ENCODE results near the gene FANCC. TPM values are rescaled to one million over a fixed set of nuclear protein-coding genes. Genes with fewer than 3 reads are reported as not detected.

The FANCC gene
- total RNA-seq, 4 donors from 2014 or later: 2.2 to 9.3 (median 6.5) TPM

DNA sequence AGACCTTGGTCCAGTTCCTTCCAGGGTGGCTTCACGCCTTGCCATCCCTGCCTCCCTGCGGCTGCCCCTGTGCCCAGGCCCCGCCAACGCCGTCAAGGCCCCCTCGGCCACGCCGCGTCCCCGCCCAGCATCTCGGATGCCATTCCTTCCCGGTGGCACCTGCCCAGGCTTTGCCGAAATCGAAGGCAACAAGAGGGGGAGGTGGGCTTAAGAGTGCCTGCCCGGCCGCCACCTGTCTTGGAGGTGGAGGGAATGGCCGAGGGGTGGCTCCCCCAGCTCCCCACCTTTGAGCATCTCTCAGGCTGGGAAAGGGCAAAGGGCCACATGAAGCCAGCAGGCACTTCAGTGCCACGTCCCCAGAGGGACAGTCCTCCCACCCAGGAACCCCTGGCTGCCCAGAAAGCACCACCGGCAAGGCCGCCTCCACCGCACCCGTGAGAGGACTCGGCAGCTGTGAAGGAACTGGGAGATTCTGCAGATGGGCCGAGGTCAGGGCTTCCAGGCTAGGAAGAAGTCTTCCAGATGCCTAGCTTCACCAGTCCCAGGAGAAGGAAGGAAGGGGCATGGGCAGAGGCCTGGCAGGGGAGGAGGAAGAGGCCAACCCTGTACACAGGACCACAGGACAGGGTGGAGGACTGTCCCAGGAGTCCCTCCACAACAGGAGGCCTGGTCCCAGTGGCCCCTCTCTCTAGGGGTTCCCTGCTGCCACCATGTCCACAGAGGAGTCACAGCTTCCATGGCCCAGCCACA is 218.0 kb downstream of the FANCC start:
- Histone ChIP-seq H3K9me3 (no peaks in the 10 kb centered on the region), H3K4me1 (peaks cover 43 to 100% (median 78%) of the 10 kb centered on the region in 3 donors)

DNA sequence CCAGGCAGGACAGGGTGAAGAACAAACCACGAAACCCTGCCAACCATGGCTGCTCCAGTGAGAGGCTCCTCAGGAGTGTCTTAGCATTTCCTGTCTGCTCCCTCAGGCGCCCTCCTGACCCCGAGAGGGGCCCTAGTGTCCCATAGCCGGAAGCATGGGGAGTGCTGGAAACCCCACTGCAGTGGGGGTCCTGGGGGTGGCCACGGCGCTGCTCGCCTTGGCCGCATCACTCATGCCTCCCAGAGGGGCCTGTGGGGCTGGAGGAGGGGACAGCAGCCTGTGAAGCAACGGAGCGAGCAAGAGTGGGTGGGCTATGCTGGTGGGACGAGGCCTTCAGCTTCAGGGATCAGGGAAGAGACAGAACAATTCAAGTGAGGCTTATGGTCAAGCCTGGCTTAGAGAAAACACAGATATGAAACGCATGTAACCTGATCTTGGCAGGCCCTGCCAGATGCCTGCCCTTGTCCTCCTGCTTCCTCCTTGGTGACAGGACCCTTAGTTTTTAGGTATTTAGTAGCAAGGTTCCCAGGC is 219.1 kb downstream of the FANCC start:
- H3K4me3 ChIP-seq: no peak overlapping the region
- H3K27ac ChIP-seq: peak overlapping the region; percentile 52 to 97 (median 86)
- H3K36me3 ChIP-seq: peaks cover 0 to 55% (median 0%) of the 10 kb centered on the region in 3 donors
- intact Hi-C loops (cut with DNase I): no loop called here
- H3K4me1 ChIP-seq: peaks cover 35 to 100% (median 73%) of the 10 kb centered on the region in 3 donors
- no peak for DNase-seq
- H3K27me3 ChIP-seq: no peaks in the 10 kb centered on the region
- TF ChIP-seq POLR2A (IDR thresholded peaks at IDR 0.05): no peak
- TF ChIP-seq, protein P1, sequence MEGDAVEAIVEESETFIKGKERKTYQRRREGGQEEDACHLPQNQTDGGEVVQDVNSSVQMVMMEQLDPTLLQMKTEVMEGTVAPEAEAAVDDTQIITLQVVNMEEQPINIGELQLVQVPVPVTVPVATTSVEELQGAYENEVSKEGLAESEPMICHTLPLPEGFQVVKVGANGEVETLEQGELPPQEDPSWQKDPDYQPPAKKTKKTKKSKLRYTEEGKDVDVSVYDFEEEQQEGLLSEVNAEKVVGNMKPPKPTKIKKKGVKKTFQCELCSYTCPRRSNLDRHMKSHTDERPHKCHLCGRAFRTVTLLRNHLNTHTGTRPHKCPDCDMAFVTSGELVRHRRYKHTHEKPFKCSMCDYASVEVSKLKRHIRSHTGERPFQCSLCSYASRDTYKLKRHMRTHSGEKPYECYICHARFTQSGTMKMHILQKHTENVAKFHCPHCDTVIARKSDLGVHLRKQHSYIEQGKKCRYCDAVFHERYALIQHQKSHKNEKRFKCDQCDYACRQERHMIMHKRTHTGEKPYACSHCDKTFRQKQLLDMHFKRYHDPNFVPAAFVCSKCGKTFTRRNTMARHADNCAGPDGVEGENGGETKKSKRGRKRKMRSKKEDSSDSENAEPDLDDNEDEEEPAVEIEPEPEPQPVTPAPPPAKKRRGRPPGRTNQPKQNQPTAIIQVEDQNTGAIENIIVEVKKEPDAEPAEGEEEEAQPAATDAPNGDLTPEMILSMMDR (IDR thresholded peaks at IDR 0.05): no peak
- WGBS, 2 donors: 68 to 81% methylated on average over 3 to 8 of the region's 12 CpGs
- H3K9me3 ChIP-seq: no peaks in the 10 kb centered on the region

More for the DNA sequence above, 218.0 kb downstream of the FANCC start:
- H3K27ac ChIP-seq: peak overlapping the region; percentile 83 to 97 (median 90)
- peaks cover 0 to 45% (median 0%) of the 10 kb centered on the region in 3 donors for H3K36me3 ChIP-seq
- no peak overlapping the region for H3K4me3 ChIP-seq
- 93% methylated on average over 8 to 17 of the region's 24 CpGs for WGBS, 2 donors
- TF ChIP-seq POLR2A (IDR thresholded peaks at IDR 0.05): no peak
- TF ChIP-seq, protein P1 (IDR thresholded peaks at IDR 0.05): no peak
- DNase-seq: no peak
- no peaks in the 10 kb centered on the region for H3K27me3 ChIP-seq
- intact Hi-C loops (cut with DNase I): no loop called here

DNA sequence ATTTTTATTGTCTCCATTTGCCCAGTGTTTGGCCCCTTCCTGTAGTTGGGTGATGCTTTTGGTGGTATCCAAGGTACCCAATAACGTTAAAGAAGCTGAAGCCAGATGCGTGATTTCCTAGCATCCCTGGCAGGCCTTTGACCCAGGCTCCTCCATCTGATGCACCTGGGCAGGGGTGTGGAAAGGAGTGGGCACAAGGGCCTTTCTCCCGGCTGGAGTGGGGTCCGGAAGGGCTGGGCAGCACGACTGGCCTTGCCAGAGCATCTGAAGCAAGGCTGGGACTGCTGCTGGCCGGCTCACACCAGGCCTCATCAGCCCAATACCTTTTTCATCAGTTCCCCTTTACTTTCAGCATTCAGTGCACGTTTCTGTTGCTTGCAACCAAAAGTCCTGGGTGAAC is 220.2 kb downstream of the FANCC start:
- intact Hi-C loops (cut with DNase I): no loop called here
- DNase-seq: no peak
- TF ChIP-seq, protein P1 (IDR thresholded peaks at IDR 0.05): no peak
- no peak for TF ChIP-seq POLR2A (IDR thresholded peaks at IDR 0.05)
- H3K9me3 ChIP-seq: no peaks in the 10 kb centered on the region
- H3K4me3 ChIP-seq: no peak overlapping the region
- peaks cover 35 to 100% (median 69%) of the 10 kb centered on the region in 3 donors for H3K4me1 ChIP-seq
- peak overlapping the region; percentile 20 to 97 (median 78) for H3K27ac ChIP-seq
- H3K36me3 ChIP-seq: peaks cover 0 to 56% (median 0%) of the 10 kb centered on the region in 3 donors
- no peaks in the 10 kb centered on the region for H3K27me3 ChIP-seq
- 90 to 97% methylated on average over 2 to 4 of the region's 7 CpGs for WGBS, 2 donors

DNA sequence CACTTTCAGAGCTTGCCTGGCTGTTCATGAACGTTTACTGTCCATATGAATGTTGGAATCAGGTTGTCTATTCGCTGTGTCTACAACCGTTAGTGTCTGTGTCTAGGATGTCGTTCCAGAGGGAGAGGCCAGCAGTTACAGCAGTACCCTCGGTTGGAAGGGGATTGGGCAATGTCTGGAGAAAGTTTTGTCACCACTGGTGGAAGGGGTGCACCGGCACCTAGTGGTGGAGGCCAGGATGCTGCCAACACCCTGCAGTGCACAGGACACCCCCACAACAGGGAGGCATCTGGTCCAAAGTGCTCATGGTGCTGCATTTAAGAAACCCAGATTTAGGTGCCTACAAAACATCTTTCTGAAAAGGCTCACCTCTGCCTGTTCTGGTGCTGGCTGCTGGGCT is 220.7 kb downstream of the FANCC start:
- H3K9me3 ChIP-seq: no peaks in the 10 kb centered on the region
- no peak for DNase-seq
- no peak overlapping the region for H3K4me3 ChIP-seq
- H3K27me3 ChIP-seq: no peaks in the 10 kb centered on the region
- intact Hi-C loops (cut with DNase I): no loop called here
- H3K27ac ChIP-seq: peak overlapping the region; percentile 13 to 97 (median 78)
- TF ChIP-seq, protein P1 (IDR thresholded peaks at IDR 0.05): no peak
- TF ChIP-seq POLR2A (IDR thresholded peaks at IDR 0.05): no peak
- H3K36me3 ChIP-seq: peaks cover 0 to 56% (median 0%) of the 10 kb centered on the region in 3 donors
- peaks cover 35 to 100% (median 71%) of the 10 kb centered on the region in 3 donors for H3K4me1 ChIP-seq
- WGBS, 2 donors: 73% methylated on average over 5 of the region's 6 CpGs; no CpG with 5 or more reads in 1 of the 2 donors

DNA sequence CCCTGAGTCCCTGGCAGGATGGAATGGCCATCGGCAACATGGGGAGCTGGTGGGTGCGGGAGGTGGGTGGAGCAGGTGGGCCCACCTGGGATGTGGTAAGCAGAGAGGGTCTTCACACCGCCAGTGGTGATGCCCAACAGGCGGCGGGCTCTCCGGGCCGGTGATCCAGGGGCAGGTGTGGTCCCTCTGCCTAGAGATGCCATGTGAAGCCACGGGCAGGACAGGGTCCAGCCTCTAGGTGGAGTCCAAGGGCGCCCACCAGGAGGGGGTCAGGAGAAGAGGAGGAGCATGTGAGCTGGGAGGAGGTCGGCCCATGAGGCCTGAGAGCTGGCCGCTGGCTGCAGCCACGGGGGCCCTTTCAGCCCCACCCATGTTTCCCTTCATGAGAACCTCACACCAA is 221.1 kb downstream of the FANCC start:
- 90 to 94% methylated on average over 7 to 12 of the region's 12 CpGs for WGBS, 2 donors
- DNase-seq: no peak
- peaks cover 35 to 100% (median 71%) of the 10 kb centered on the region in 3 donors for H3K4me1 ChIP-seq
- no peaks in the 10 kb centered on the region for H3K9me3 ChIP-seq
- intact Hi-C loops (cut with DNase I): no loop called here
- no peaks in the 10 kb centered on the region for H3K27me3 ChIP-seq
- no peak overlapping the region for H3K4me3 ChIP-seq
- peaks cover 0 to 56% (median 0%) of the 10 kb centered on the region in 3 donors for H3K36me3 ChIP-seq
- TF ChIP-seq, protein P1 (IDR thresholded peaks at IDR 0.05): no peak
- TF ChIP-seq POLR2A (IDR thresholded peaks at IDR 0.05): no peak
- H3K27ac ChIP-seq: peak overlapping the region; percentile 53 to 97 (median 78)
